Epidermal melanocyte (primary cell): ENCODE results near the gene VCL.

Experiments used
- DNase-seq: peaks from one replicate; pipeline ENCODE4 v3.0.0; 2011; ENCODE audit warnings: low spot score; ENCODE audit not compliant: insufficient read length

The VCL gene

DNA sequence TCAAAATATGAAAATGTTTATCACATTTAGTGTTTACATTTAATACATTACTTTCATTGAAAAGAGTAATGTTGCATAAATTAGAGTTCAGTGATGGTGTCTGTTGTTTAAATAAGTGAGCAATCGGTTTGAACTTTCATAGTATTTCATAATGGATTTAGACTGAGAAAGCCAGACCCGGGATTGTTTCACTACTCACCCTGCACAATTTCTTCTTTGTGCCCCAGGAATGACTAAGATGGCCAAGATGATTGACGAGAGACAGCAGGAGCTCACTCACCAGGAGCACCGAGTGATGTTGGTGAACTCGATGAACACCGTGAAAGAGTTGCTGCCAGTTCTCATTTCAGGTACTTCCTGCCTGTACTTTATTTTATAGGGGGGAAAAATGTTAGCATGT, 74.6 kb downstream of the VCL start:
- no peak for DNase-seq

DNA sequence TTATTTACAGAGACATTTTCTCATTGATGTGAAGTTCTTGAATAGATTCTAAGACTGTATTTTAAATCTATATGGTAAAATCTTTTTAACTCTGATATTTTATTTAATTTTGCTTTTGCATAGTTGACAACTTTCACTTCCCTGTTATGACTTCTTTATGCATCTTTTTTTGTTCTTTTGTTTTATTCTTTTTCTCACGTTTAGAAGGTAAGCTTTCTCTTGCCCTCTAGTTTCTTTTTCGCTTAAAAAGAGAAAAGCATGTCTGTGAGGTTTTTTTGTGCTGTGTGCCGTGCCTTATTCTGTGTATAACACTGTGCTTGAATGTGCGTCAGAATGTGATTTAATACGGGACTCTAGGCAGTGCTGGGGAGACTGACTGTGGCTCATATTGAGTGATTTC, 78.0 kb downstream of the VCL start:
- no peak for DNase-seq

DNA sequence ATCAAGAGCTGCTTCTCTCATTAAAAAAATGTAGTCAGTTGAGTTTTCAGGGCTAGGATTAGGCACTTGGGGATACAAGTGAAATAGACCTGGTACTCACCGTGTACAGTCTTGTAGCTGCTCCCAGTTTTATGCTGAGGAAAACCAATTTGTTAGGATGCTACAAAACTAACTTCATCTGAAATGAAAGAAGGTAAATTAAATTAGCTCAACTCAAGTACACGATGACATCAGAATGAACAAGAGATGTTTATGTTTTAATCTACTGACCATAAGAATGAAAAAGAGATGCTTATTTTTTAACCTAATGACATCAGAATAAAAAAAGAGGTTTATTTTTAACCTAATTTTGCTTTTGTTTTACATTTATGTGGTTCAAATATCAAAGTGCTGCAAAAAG, 79.0 kb downstream of the VCL start:
- DNase-seq: no peak

DNA sequence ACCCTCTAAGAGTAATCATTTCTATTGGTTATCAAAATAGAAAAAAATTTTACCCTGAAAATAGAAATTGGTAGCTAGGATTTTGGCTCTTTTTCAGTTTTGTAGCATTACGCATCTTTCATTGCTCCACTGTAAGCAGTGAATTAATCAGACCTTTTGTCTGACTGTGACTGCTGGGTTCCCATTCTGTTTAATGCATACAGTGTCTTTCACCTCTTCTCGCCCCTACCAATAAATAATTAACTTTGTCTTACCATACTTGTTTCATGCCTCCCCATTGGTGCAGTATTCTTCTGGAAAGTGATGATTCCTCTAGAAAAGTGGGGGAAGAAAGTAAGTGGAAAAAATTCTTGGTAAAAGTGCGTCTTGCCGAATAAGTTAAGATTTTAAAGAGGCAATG, 79.5 kb downstream of the VCL start:
- DNase-seq: no peak

DNA sequence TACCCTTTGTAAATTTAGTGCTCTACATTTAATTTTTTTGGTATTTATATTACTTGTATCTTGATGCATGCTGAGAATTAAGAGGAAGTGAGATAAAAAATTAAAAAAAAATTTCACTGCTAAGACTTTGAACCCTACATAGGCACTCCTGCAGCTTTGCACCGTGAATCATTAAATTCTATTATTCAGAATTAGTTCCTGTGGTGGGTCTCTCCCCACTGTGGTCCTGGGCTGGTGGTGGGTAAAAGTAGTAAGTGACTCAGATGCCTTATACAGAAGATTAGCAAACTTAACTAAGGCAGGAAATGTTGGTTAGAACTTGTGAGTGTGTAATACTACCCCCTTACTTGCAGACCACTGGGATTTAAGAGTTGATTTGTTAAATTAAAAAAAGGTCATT, 80.1 kb downstream of the VCL start:
- no peak for DNase-seq

DNA sequence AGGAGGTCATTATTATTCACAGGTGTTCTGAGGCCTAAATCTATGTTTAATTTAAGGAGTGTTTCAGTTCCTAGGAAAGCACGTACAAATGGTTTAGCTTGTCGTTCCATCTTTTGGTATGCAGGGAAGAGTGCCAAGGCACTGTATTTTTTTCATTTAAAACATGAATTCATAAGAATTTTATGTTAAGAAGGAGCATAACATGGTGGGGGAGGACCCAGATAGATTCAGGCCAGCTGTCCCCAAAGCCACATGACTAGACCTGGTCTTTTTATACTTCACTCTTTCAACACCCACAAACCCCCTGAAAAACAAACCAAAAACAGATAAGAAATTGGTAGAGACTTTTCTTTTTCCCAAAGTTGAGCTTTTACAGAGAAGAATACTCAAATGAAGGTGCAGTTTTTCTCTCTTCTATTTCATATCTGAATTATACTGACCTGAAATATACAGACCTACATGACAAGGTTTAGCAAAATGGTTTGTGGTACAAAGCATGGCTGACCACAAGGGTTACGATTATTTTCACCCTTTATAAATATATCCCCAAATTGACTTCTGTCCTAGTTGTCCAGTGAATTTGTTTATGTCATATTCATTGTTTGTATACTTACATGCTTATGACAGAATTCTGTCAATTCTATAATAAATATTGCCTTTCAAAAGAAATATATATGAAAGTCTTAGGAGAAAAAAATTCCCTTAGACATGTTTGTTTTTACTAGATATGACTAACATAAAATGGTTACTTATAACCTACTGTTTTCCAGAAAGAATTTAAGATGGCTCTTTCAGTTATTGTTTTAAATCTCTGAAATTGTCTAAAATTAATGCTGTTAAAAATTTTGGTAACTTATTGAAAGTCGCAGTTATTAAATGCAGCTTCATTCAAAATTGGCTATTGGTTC, 81.4 kb downstream of the VCL start:
- DNase-seq: no peak

DNA sequence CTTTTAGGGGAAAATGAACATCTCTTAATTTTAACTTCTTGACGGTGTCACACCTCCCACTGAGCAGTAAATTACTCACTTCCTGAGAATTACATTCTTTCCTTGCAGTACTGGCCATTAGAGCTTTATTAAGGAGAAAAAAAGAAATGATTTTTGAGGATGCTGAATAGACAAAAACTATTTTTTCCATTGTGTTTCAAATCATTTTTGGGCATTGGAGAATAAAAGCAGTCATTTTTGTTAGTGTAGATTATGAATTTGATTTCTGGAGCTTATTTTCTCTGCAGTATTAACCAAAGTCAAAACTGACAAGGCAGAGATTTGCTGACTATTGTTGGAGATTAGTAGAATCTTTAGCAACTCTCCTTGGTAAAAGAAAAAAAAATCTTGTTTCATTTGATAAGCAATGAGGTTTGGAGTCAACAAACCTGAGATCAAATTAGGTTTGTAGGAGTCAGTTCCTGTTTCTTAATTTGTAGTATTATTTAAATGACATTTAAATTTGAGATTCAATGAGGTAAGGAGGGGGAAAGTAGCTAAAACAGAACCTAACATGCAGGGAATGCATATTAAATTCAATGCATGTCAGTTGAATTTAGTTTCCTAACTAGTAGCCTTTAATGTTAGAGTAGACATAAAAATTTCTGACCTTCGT, 82.1 kb downstream of the VCL start:
- DNase-seq: no peak

DNA sequence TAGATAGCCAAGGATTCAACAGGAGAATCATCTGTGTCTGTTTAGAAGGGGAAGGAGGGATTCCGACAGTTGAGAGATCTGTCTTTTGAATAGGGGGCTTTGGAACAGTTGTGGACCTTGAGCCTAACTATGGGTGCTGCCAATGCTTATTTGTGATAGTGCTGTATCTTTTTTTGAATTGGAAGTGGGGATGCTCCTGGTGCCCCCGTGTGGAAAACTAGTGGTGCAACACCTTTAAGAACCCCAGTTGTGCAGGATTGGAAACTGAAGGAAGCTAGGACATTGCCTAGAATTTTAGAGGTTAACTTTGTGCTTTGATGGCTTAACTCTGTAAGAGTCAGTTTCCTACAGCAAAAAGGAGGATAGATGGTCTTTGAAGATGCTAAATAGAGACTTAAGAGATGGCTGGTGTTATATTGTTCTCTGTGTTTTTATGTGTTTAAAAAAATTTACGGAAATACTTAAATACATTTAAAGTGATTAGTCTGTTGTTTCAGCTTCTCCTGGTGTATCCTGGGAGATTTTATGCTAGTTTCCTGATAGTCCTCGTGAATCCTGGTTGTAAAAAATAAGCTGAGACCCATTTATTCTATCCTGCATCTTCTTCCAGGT, 83.4 kb downstream of the VCL start:
- DNase-seq: peak; percentile 73

DNA sequence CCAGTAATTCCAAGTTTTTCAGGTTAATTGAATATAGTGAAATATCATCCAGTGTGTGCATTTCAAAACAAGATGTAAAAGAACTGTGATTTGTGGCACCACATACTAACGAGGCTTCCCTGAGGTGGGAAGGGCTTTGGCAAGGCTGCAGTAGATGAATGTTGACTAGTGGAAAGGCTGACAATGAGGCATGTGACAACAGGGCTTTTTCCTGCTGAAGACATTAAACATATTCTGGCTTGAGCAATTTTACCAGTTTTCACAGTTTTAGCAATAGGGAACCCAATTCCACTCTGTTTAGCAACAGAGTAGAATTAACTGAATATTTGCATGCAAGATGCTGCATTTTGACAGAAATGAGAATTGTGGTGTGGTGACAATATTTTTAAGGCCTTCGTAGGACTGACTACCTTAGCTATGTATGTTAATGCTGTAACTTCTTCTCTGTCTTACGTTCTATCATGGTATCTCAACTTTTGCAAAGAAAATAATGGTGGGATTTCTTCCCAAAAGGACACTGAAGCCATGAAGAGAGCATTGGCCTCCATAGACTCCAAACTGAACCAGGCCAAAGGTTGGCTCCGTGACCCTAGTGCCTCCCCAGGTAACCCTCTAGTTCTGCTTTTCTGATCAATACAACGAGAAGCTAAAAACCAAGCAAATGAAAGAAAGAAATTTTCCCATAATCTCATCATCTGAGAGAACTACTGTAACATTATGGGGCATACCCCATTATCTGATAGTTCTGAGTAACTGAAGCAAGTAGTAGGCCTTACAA, 84.2 kb downstream of the VCL start:
- no peak for DNase-seq

DNA sequence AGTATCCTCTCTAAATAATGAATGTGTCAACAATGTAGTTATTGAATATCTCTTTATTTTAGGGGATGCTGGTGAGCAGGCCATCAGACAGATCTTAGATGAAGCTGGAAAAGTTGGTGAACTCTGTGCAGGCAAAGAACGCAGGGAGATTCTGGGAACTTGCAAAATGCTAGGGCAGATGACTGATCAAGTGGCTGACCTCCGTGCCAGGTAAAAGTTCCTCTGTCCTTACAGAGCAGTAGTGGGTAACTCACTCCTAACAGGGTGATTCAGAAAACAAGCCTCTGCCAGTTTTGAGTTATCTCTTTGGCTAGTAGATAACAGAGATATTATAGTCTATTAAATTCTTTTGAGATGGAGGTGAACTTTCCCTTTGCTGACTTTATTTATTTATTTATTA, 85.4 kb downstream of the VCL start:
- DNase-seq: no peak

DNA sequence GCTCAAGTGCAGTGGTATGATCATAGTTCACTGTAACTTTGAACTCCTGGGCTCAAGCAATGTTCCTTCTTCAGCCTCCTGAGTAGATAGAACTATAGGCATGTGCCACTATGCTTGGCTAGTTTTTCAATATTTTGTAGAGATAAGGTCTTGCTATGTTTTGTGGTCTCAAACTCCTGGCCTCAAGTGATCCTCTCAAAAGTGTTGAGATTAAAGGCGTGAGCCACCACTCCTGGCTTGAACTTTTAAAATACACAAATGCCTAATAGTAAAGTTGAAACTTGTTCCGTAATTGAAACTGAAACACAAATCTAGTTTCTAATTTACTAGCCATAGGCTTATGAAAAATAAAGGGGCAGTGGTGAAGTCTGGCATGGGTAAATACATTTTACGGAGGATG, 87.0 kb downstream of the VCL start:
- no peak for DNase-seq

DNA sequence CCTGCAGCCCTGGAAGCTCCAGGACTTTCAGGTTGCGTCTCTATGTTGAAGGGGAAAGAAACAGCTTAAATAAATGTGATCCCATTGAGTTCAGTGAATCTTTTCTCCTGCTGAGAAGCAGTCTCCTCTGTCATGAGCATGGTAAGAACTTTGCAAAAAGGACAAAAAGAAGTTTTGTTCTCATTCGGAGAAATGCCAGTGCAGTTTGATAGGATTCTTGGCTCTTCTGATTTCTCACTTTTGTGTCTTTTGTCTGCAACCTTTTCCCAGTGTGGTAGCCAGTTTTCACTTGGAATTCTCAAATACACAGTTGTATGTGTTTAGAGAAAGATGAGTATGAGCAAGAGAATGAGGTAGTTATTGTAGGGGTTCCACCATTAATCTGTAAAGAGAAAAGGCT, 88.4 kb downstream of the VCL start:
- DNase-seq: no peak

DNA sequence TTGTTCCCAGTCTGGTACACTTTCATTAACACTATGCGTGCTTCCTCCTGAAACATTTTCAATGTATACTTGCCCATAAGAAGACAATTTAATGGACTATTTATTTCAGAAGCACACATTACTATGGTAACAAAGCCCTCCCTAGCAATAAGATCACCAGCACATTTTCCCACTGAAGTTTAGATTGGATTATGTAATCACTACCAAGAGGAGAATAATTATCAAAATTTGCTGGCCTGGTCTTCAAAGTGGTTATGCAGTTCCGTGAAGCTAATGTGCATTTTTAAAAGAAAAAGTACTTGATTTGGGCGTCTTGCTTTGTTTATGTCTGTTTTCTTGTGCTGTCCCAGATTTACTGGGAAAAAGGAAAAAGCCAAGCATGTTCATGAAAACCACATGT, 90.8 kb downstream of the VCL start:
- no peak for DNase-seq

DNA sequence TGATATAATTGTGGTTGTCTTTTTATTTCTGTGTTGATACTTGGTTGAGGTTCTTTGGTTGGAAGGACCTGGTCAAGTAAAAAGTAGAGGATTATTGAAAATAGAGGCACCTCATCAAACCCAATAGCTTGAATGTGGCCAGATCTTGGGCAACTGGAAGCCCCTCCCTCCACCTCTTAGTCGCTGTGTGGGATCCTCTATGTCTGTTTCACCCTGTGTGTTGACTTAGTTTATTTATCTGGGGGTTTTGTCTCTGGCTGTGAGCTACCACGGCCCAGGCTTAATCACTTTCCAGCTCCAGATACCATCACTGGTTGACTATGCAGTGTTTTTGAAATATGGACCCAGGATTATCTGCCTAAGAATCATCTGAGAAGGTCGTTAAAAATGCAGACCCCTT, 94.5 kb downstream of the VCL start:
- no peak for DNase-seq

DNA sequence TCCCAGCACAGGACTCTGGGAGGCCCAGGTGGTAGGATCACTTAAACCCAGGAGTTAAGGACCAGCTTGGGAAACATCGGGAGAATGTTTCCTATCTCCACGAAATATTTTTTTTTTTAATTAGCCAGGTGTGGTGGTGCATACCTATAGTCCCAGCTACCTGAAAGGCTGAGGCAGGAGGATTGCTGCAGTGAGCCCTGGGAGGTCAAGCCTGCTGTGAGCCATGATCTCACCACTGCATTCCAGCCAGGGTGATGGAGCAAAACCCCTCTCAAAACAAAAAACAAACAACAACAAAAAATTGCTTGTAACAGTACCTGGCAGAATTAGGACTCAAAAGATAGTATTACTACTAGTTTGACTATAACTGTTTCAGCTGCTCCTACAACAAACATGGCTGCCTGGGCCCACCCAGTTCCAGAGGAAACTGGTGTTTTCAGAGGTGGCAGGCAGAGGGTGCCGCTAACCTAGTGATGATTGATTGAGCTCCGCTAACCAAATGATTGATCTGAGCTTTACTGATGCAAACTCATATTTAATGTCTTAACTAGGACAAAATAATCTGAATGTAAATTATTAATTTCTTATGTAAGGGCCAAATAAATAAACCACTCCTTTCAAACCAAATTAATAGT, 95.7 kb downstream of the VCL start:
- DNase-seq: no peak

DNA sequence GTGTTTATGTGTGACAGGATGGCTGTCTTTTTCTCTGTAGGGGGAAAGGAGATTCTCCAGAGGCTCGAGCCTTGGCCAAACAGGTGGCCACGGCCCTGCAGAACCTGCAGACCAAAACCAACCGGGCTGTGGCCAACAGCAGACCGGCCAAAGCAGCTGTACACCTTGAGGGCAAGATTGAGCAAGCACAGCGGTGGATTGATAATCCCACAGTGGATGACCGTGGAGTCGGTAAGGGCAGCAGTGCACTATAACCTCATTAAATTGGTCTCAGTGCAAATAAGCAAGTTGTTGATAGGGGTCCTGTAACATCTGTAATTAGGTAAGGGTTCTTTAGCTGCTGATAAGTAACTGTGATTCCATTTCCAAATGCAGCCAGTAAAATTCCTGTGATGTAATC, 96.3 kb downstream of the VCL start:
- DNase-seq: no peak

DNA sequence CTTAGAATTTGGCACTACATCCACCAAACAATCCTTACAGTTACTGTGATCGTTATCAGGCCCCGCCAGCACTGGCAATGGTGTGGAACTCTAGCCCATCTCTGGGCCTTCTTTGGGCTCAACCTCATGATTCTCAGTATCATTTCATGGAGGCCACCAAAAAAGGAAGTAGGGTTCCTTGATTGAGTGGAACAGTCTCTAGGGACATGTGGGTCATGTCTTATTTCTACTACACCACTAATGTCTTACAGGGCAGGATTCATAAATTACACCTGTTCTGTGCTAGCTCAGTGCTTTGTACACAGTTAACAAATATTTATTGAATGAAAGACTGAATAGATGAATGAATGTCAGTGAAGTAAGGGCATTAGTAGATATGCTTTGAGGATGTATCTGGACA, 98.9 kb downstream of the VCL start:
- no peak for DNase-seq

DNA sequence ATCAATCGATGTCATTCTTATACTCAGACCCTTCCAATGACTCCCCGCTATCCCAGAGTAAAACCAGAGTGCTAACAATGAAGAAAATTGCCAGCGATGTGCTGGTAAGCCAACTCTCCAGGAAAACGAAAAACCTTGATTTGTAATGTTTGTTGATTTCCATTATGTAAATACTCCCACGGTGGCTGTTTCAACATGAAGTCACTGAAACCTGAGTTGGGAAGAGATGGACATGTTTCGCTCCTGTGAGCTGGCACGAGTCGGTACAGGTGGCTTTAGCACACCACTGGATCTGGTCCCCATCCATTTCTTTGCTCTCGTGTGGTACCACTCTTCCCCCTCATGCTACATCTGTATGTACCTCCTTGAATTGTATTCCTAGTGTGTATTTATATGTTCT, 99.9 kb downstream of the VCL start:
- no peak for DNase-seq

DNA sequence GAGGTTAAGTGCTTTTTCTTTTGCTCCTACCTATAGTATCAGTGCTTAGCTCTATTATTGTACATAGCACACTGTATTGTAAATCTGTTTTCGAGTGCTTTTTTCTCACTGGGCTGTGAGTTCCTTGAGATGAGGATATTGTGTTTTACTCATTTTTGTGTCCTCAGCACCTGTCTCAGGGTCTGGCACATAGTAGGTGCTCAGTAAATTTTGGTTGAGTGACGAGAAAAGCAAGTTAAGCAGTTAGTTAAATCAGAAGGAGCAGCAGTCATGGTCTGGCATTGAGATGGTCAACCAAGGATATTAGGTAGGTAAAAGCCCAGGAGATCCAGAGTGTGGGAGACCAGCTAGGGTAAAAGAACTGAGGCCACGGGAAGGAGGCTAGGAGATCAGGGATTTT, 101.5 kb downstream of the VCL start:
- no peak for DNase-seq

DNA sequence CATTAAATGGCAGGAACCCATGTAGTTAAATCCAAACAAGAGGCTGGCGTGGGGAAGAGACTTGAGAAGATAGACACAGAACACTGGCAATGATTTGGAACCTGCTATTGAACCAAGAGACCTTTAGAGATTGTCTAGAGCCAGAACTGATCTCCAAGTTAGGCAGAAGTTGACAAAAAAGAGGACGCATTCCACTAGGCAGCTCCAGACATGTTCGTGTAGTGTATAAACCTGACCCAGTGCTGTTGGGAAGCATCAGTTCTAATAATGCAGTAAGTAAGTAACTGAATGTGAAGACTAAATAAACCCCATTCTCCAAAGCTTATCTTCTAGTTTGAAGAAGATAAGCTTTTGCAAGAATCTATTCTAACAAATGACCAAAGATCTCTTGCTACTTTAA, 101.9 kb downstream of the VCL start:
- DNase-seq: no peak

DNA sequence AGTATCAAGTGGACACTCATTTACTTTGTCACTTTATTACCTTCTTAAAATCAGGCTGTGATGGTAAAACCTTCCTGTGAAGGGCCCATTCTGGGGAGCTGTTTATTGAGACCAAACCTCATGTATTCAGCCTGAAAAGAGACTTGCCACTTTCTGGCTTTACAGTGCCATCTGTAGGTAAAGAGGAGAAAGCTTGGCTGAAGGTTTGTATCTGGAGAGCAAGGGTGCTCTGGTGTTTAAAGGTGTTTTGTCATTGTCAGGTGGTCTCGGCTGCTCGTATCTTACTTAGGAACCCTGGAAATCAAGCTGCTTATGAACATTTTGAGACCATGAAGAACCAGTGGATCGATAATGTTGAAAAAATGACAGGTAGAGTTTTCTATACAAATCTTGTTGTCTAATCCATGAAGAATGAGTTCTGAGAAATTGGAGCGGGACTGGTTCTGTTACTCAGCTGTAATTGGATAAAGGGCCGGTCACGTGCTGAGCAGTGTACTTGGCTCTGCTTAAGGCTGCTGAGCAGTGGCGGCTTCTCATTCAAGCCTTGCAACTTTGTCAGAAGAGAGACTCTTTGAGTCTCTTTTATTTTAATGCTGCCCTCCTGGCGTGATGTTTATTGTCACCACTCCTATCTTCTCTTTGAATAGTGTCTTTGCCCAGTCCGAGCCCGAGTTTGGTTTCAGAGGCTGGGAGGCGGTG, 105.8 kb downstream of the VCL start:
- no peak for DNase-seq
